ENCODE data around the gene ITGB2.
"Not testable (repeated sequence)": the region's sequence is repeated elsewhere in the genome, so short reads cannot be mapped to it uniquely, and the experiment has no call there.

ITGB2 gene

GRCh38 chr21:44925378-44925755, 4.7 kb upstream of the ITGB2 start:
- DNase-seq: no peak

DNA sequence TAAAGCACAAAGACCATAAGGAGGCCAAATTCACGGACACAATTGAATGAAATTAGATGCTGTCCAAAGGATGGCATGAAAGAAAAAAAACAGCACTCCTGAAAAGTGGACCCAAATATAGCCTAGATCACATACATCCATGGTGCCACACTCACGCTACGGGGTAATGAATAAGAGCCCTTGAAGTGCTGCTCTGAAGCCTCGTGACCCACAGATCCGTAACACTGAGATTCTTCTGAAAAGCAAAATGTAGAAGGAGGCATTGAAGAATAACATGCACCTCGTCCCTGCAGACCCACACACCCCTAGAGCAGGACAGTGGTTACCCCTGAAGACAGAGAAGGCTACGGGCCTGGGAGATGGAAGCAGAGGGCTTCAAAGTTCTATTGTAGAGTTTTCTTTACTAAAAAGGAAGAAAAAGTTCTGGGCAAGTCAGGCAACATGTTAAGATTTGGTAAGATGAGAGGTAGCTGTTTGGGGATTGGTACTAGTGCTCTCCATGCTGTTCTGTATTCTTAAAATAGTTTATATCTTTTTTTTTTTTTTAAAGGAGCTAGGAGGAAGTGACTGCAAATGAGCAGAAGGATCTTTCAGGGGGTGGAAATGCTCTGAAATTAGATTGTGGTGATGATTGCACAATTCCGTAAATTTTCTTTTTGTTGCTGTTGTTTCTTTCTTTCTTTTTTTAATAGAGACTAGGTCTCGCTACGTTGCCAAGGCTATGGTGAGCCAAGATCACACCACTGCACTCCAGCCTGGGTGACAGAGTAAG, 4.1 kb upstream of the ITGB2 start:
- DNase-seq: no peak

- DNase-seq: no peak
Measured at GRCh38 chr21:44923480-44924084, 2.9 kb upstream of the ITGB2 start.

DNA sequence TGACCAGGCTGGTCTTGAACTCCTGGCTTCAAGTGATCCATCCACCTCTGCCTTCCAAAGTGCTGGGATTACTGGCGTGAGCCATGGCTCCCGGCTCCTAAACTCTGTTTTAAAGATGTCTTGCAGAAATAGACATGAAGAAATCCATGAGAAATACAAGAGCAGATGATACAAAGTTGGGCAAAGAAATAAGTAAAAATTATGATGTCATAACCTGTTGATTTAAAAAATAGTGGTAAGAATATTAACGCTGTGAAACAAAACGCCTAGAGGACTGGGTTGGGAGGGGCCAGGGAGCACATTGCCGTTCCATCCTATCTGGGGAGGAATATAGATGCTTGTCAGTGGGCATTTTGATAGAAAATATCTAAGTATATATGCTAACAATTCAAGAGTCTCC, 1.2 kb upstream of the ITGB2 start:
- DNase-seq: no peak

- DNase-seq: no peak
Measured at GRCh38 chr21:44919913-44920693, 596 bp downstream of the ITGB2 start.

- no peak for DNase-seq
Measured at GRCh38 chr21:44919111-44919912, 1.4 kb downstream of the ITGB2 start.

GRCh38 chr21:44918581-44919033, 2.1 kb downstream of the ITGB2 start:
- no peak for DNase-seq

DNA sequence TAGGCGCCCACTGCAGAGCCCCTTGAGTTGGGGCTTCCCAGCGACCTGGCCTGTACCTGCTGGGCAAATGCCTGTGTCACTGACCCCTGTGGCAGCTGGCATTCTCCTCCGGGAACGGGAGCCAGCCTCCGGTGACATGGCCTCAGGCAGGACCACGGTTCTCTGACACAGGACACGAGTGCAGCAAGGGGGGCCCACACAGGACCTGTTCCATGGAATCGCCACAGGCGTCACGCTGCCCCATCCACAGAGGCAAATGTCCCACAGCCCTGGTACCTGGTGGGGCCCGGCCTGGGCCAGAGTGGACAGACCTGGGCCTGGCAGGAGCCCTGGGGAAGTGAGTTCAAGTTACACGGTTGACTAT, 2.6 kb downstream of the ITGB2 start:
- DNase-seq: no peak

DNA sequence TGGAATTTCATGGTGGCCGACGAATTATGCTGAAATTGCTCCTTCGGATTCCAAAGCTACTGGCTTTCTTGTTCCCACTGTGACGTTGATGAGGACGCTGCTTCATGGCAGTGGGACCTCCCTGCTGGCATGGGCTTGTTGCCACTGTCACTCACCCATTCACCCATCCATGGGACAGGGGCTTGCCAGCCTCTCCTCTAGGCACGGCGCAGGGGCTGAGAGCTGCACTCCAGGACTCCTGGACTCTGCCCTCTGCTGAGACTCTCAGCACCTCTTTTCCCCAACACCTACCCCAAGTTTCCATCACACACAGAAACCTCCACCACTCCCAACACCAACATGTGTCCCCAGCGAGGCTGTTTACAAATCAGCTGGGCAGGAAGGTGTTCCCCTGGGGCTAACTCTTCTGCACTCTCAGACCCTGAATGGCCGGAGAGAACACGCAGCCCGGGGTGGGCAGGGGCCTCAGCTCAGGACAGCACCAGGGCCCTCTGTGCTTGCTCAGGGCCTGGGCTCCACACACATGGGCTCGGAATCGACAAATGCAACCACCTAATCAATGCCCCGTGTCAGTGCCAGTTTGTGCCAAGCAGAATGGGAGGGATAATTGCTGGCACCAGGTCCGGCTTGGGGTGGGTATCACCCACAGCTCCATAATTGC, 3.1 kb downstream of the ITGB2 start:
- DNase-seq: no peak

DNA sequence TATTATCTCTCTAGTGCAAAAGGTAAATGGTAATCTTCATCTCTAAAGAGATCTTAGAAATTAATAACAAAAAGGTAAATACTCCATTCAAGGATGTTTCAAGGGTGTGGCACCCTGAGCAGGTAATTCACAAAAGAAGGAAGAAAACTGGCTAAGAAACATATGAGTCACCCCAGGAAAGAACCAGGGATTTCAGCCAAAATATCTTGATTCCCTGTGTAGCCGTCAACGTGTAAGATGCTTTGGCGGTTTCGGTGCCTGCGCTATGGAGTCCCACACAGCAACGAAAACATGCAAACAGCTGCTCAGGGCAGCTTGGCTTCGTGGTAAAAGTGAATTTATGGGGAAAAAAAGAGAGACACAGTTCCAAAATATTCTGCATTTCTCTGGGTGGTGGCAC, 3.7 kb downstream of the ITGB2 start:
- no peak for DNase-seq

- DNase-seq: no peak
Measured at GRCh38 chr21:44914176-44914874, 6.4 kb downstream of the ITGB2 start.

GRCh38 chr21:44913425-44914175, 7.1 kb downstream of the ITGB2 start:
- no peak for DNase-seq

DNA sequence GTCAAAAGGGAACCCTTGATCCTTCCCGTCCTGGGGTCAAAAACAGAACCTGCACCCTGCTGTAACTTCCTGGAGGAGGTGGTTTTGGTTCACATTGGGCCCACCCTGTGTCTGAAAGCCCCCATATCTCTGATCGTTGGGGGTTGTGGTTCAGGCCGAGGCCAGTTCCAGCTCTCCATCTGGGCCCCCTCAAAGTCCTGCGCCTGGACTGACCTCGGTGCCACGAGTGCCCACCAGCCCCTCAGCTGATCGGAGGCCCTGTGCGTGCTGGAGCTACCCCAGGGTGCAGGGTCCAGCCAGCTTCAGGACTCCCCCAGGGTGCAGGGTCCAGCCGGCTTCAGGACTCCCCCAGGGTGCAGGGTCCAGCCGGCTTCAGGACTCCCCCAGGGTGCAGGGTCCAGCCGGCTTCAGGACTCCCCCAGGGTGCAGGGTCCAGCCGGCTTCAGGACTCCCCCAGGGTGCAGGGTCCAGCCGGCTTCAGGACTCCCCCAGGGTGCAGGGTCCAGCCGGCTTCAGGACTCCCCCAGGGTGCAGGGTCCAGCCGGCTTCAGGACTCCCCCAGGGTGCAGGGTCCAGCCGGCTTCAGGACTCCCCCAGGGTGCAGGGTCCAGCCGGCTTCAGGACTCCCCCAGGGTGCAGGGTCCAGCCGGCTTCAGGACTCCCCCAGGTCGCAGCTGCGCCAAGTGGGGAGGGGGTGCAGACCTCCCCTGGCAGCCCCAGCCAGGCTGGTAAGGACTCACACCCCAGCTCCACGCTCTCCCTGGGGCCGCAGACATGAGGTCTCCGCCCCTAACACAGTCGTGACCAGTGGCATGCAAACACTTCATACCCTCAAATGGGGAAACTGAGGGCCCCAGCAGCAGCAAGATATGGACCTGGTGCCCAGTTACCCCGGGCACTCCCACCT, 7.9 kb downstream of the ITGB2 start:
- DNase-seq: not testable (repeated sequence)

GRCh38 chr21:44912158-44912473, 8.6 kb downstream of the ITGB2 start:
- no peak for DNase-seq

DNA sequence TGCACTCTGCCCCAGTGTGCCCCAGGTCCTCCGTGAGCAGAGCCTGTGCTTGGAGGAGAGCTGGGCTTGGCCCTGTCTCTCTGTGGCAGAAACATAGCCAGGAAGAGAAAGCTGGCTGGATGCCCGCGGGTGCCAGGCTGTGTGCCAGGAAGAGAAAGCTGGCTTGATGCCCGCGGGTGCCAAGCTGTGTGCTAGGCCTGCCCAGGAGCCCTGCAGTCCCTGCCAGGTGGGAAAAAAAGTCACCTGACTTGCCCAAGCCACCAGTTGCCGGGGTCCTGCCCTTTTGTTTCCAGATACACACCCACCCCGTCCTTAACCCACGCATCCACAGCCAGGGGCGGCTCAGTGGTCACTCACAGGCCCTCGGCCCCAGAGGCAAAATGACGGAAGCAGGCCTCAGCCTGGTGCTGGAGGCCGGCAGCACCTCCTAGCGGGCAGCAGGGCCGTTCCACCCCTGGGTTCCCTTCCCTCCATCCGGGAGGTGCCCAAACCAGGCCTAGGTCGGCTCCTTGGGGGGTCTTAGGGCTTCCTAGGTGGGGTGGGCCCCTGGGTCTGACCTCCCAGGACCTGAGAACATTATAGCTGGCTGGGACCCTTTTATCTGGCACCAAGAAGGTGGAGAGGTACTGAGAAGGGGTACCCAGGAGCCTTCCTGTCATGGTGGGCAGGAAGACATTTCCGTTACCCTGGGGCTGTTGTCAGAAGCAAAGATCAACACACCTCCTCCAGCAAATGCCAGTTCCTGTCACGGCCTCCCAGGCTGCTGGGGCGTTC, 9.1 kb downstream of the ITGB2 start:
- no peak for DNase-seq

DNA sequence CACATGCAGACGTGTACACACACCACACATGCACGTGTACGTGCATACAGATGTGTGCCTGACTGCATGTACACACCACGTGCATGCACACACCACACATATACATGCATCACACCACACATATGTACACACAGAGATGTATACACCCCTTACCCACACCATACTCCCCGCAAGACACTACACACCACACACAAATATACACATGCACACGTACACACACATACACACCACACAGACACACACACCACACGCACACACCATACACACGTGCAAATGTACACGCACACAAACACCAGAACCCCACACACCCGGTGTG, 9.7 kb downstream of the ITGB2 start:
- no peak for DNase-seq

DNA sequence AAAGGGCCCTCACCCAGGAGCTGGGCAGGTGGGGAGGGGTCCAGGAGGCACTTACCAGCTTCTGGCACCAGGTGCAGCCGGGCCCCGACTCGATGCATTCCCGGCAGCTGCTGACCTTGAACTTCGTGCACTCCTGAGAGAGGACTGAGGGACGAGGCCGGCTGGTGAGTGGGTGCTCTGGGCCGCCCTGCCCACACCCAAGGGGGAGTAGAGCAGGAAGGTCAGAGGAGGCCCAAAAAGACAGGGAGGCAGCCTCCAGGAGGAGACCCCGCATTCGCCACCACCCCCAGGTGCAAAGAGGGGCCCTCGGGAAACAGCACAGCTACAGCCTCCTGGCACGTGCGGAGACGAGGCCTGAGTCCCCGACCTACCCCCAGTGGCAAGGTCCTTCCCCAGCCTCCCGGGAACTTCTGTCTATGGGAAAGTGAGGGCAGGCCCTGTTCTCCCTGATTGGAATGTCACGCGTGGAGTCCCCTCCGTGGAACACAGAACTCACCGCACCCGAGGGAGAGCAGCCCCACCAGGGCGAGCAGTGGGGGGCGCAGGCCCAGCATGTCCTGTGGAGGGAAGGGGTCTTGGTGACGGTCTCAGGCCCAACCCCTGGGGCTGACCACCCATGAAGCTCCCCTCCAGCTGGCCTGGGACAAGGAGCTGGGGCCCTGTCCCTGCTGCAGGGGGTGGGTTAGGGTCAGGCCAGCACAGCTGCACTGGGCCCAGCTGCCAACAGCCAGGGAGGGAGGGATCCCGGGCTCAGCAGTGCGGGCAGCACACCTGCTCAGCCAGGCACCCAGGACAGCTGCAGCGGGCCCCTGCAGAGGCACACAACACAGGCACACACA, 10.3 kb downstream of the ITGB2 start:
- no peak for DNase-seq

DNA sequence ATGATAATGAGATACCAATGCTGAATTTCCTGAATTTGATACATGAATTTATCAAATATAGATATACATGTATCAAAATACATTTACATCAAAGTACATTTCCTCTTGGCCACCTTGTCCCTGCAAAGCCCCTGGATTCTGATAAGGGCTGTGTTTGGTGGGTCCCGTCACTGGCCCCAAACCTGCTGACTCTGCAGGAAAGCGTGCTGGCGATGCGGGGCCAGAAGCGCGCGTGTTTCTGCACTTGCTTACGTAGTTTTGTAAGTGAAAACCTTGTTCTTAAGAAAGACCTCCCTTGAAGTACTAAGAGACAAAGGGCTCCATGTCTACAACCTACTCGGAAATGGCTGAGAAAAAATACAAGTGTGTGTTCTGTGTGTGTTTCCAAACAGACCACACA, 11.0 kb downstream of the ITGB2 start:
- DNase-seq: no peak

GRCh38 chr21:44908908-44909307, 11.8 kb downstream of the ITGB2 start:
- DNase-seq: no peak

Data from eye (tissue), 1 donor.